CD4-positive, alpha-beta T cell treated with Interleukin-6 for 4 hours (primary cell): ENCODE data around the gene NGRN.

Experiments used
- DNase-seq: peaks from one replicate; pipeline ENCODE4 v3.0.0-alpha.2; 2020; ENCODE audit warnings: mixed read lengths

NGRN gene, protein sequence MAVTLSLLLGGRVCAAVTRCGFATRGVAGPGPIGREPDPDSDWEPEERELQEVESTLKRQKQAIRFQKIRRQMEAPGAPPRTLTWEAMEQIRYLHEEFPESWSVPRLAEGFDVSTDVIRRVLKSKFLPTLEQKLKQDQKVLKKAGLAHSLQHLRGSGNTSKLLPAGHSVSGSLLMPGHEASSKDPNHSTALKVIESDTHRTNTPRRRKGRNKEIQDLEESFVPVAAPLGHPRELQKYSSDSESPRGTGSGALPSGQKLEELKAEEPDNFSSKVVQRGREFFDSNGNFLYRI

DNA sequence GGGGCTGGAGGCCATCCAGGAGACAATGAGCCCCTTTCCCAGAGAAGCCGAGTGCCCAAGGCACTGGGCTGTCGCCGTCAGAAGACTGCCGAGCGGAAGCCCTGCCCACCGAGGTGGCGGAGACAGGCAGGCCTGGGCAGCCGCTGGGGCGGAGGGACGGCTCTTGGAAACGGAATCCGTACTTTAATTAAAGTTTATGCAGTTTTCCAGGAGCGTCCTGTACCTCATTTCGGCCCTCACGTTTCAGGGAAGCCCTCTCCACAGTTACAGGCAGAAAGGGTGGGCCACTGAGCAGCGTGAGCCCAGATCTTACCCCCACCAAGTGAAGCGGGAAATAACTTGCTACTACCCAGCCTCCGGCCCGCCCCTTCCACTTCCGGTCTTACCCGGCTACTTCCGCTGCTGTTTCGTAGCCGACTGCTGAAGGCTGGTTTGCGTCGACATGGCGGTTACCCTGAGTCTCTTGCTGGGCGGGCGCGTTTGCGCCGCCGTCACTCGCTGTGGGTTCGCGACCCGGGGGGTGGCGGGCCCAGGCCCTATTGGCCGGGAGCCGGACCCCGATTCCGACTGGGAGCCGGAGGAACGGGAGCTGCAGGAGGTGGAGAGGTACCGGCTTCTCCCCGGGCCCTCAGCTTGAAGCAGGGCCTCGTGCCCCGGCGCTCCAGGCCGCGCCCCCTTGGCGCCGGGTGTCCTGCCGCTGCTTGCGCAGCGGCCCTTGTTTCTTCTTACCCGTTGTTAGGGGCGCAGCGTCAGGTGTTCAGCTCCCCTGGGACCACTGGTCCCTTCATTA is at the start of gene NGRN:
Gene NGRN, plus strand, starts transcription at position 402 of the 790 bp plus-strand sequence. Its CDS starts 41 bp downstream, at position 443.
- peak; percentile 93 for DNase-seq

DNA sequence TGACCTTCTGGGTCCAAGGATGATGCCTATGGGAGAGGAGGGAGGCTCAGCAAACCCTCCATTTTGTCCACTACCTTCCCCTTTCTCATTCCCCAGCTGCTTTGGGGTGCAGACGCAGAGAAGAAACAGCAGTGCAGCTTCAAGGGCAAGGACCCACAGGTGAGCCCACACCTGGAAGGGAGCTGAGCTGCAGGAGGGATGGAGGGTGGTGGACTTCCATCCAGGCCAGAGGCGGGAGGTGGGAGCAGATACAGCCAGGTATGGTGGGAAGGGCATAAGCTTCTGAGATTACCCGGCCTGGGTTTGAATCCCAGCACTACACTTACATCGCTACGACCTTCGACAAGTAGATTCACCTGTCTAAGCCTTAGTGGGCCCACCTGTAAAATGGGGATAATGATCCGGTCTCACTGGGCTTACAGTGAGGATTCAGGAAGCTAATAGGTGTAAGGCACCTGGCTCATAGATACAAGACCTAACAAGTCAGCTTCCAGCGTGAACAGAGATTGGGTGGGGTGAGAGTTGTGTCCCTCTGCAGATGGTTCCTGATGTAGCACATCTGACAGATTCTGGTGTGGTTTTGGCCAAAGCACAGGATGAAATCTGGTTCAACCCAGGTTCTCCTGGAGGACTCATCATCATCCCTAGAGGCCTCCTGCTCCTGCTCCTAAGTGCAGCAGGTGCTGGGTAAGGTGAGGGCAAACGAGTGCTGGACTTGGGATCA is 47.6 kb upstream of the NGRN start:
- no peak for DNase-seq

DNA sequence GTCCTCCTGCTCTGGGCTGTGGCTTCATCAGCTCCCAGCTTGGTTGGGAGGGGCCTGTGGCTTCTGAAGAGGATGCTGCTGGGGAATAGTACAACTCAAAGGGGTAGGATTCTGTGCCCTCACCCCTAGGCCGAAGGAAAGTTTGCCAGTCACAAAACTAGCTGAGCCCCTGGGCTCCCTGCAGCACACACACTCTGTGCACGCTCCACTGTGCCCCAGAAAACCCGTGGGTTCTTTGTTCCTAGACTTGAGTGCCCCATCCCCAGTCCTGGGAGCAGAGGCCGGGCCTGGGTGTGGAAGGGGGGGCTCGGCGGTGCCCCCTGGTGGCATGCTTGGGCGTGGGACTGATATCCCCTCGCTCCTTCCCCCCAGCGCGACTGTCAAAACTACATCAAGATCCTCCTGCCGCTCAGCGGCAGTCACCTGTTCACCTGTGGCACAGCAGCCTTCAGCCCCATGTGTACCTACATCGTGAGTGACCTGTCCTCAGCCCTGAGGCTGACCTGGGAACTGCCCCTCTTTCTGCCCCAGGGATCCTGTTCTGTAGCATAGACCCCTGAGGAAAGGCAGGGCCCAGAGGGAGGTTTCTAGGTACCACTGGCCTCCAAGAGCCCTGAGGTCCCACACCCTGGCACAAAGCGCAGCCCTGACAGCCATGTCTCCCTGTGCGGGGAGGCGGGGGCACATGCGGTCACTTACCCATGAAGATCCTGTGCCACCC is 45.9 kb upstream of the NGRN start:
- DNase-seq: peak; percentile 76

DNA sequence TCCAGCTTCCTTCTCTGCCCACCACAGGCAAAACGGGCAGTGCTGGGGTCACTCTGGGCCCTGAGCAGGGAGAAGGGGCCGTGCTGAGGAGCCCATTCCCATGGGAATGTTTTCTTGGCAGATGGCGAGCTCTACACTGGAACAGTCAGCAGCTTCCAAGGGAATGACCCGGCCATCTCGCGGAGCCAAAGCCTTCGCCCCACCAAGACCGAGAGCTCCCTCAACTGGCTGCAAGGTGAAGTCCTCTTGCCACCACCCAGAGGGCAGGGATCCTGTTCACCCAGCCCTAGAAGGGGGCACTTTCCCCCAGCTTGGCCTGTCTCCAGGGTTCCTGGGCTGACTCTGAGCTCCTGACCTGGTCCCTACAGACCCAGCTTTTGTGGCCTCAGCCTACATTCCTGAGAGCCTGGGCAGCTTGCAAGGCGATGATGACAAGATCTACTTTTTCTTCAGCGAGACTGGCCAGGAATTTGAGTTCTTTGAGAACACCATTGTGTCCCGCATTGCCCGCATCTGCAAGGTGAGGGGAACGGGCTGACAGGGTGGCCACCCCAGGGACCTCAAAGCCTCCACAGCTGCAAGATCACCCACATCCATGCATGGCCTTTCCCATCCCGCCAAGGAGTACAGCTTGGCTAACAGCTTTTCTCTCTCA is 44.1 kb upstream of the NGRN start:
- DNase-seq: peak; percentile 41

DNA sequence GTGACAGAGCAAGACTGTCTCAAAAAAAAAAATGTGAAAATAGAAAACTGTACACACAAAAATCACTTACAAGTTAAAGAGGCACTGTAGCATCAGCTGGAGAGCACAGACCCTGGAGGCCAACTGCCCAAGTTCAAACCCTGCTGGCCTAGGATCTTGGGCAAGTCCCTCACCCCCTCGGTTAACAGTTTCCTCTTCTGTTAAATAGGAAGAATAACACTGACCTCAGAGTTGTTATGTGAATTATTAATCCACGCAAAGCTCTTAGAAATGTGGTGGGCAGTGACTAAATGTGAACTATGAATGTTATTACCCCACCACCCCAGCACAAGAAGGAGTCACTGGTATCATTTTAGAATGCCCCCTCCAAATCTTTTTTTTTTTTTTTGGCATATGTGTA is 42.9 kb upstream of the NGRN start:
- no peak for DNase-seq

DNA sequence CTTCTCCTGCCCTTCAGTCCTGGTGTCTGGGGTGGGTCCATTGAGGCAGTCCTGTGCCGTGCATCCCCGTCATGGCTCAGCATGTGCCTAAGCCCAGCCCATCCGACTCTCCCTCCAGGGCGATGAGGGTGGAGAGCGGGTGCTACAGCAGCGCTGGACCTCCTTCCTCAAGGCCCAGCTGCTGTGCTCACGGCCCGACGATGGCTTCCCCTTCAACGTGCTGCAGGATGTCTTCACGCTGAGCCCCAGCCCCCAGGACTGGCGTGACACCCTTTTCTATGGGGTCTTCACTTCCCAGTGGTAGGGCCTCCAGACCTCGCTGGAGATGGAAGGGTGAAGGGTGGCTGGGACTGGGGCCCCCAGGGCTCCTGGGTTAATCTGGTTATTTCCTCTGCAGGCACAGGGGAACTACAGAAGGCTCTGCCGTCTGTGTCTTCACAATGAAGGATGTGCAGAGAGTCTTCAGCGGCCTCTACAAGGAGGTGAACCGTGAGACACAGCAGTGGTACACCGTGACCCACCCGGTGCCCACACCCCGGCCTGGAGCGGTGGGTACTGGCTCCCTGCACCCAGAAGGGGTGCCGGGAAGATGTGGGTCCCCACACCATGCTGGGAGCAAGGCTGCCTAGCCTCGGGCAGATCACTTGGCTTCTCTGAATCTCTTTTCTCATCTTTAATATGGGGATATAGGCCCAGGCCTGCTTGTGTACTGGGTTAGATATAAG is 41.9 kb upstream of the NGRN start:
- DNase-seq: no peak

DNA sequence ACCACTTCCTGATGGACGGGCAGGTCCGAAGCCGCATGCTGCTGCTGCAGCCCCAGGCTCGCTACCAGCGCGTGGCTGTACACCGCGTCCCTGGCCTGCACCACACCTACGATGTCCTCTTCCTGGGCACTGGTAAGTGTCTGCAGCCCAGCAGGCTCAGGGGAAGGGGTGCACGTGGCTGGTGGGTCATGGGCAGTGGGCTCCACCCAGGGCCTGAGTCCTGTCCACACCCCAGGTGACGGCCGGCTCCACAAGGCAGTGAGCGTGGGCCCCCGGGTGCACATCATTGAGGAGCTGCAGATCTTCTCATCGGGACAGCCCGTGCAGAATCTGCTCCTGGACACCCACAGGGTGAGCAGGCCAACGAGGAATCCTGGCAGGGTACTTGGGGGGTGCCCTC is 40.4 kb upstream of the NGRN start:
- no peak for DNase-seq

DNA sequence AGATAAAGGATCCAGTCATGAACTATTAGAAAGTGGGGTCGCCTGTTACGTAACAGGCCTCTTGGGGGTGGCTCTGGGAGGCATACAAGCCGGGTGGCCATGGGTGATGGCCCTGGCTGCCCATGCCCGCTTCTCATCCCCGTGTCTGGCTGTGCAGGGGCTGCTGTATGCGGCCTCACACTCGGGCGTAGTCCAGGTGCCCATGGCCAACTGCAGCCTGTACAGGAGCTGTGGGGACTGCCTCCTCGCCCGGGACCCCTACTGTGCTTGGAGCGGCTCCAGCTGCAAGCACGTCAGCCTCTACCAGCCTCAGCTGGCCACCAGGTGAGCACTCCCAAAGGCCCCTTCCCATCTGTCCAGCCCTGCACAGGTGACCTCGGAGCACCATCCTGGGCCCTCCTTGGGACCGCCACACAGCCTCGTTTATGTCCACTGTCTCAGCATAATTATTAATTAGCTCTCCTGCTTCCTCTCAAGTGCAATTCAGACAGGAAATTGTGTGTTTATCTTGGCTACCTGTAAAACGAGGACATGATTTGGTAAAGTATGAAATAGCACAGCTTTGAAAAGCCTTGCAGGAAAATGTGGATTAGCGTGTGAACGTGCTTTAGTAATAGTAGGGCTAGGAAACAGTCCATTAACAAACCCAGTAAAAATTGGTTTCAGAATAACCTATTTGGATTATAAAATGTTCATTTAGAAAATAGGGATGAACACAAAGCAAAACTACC is 39.8 kb upstream of the NGRN start:
- no peak for DNase-seq

DNA sequence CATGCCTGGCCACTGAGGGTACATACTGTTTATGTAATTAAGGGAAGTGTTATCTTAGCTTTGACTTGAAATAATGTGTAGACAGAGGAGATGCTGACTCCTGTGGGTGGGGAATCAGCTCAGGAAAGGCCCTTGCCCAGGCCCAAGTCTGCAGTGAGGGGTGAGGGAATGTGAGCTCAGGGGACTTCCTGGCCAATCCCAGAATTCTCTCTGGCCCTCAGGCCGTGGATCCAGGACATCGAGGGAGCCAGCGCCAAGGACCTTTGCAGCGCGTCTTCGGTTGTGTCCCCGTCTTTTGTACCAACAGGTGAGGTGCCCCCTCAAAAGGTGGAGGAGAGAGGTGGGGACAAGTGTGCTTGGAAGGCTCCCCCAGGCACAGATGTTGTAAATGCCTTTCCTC is 38.1 kb upstream of the NGRN start:
- no peak for DNase-seq

DNA sequence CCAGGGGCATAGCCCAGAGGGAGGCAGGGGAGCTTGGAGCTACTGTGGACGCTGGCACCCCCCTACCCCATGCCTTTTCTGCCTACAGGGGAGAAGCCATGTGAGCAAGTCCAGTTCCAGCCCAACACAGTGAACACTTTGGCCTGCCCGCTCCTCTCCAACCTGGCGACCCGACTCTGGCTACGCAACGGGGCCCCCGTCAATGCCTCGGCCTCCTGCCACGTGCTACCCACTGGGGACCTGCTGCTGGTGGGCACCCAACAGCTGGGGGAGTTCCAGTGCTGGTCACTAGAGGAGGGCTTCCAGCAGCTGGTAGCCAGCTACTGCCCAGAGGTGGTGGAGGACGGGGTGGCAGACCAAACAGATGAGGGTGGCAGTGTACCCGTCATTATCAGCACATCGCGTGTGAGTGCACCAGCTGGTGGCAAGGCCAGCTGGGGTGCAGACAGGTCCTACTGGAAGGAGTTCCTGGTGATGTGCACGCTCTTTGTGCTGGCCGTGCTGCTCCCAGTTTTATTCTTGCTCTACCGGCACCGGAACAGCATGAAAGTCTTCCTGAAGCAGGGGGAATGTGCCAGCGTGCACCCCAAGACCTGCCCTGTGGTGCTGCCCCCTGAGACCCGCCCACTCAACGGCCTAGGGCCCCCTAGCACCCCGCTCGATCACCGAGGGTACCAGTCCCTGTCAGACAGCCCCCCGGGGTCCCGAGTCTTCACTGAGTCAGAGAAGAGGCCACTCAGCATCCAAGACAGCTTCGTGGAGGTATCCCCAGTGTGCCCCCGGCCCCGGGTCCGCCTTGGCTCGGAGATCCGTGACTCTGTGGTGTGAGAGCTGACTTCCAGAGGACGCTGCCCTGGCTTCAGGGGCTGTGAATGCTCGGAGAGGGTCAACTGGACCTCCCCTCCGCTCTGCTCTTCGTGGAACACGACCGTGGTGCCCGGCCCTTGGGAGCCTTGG is 37.4 kb upstream of the NGRN start:
- no peak for DNase-seq

DNA sequence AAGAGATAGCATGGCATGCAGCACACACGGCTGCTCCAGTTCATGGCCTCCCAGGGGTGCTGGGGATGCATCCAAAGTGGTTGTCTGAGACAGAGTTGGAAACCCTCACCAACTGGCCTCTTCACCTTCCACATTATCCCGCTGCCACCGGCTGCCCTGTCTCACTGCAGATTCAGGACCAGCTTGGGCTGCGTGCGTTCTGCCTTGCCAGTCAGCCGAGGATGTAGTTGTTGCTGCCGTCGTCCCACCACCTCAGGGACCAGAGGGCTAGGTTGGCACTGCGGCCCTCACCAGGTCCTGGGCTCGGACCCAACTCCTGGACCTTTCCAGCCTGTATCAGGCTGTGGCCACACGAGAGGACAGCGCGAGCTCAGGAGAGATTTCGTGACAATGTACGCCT is 36.5 kb upstream of the NGRN start:
- no peak for DNase-seq

DNA sequence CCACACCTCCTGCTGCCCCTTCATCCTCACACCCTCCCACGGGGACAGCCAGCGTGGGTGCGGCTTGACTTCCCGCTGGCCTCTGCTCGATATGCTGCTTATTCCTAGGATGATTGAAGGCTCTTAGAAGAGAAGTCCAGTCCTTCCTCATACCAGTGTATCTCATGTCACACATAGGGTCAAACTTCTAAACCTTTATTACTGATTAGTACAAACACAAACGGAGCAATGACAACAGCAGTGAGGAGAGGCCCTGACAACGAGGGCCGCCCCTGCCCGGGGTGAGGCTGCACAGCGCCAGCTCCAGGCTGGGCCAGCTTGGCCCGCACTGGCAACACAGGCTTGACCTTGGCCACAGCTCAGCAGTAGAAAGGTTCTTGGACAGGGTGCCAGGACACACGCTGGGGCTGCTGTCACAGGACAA is 35.4 kb upstream of the NGRN start:
- no peak for DNase-seq

DNA sequence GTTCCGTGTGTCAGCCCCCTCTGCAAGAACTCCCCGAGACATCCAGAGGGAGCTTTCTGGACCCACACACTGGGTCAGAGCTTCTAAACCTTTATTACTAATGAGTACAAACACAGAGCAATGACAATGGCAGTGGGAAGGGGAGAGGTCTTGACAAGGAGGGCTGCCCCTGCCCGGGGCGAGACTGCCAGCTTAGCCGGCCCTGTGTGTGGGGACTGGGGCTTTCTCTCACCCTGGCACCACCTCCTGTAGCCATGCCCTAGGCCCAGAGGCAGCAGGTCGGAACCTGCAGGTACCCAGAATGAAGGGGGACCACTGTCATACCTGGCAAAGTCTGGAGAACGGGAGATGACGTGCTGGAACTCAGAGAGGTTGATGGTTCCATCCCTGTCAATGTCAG is 34.9 kb upstream of the NGRN start:
- DNase-seq: no peak

DNA sequence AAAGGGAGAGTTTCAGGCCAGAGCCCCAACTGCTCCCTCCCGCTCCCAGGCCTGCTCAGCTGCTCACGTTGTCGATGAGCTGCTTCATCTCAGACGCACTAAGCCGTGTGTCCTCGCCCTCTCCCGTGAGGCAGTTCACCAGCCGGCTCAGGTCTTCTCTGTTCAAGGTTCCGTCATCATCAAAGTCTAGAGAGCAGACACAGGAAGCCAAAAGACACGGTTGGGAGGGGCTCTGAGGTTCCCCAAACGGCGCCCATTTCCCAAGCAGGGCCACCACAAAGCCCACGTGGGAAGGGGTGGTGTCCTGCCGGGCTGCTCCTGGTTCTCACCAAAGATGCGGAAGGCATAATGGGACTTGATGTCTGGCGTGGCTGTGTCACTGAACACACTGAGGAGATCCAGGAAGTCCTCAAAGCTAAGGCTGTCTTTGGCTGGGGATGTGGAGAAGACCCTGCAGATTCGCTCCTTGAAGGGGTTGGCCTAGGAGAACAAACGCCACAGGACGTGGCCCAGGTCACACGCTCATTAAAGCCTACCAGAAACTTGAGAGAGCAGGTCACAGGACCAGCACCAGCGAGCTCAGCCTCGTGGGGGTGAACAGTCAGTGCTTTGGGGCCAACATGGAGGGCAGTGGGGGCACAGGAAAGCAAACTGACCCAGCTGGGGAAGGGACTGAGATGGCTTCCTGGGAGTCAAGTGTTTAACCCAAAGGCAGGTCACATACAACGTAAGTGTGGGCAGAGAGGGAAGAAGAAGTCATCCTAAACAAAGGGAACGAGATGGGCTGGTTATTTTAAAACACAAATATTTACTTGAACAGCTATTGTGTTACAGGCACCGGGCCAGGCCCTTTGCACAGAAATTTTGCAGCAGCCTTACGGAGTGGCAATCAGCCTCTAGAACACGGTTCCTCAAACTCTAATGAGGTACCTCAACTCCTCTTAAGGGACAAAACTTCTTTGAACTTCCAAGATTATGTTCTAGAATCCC is 34.1 kb upstream of the NGRN start:
- peak; percentile 86 for DNase-seq

DNA sequence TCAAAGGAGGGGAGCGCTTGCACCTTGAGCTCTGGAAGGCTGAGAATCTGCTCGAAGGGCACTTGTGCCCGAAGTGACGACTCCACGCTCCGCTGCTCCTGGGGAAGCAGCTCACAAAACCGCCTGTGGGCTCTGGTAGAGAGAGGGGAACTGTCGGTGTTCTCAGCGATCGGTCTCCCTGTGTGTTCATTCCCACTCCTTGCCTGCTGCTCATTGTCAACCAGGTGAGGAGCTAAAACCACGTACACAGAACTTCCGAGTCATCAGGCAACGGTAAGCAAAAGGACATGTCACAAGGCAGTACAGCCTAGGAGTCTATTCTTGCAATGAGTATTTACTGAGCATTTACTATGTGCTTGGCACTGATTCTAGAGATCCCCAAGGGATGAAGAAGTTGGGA is 33.3 kb upstream of the NGRN start:
- peak; percentile 10 for DNase-seq

DNA sequence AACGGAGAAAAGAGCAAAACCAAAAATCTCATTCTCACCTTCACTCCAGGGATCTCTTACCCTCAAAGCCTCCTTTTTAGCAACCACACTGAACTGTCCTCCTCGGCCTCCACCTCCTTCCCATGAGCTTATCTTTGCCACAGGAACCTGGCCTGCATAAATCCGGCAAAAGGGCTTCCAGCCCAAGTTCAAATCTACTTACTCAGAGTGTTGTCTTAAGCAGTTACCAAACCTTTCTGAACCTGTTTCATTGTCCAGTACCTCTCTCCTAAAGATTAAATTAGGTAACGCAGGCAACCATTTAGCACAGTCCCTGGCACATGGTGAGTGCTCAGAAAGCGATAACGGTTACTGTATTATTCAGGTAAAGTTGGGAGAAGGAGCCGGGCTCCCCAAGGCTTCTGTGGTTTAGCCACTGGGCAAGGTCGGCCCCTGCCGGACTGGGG is 32.5 kb upstream of the NGRN start:
- DNase-seq: no peak

DNA sequence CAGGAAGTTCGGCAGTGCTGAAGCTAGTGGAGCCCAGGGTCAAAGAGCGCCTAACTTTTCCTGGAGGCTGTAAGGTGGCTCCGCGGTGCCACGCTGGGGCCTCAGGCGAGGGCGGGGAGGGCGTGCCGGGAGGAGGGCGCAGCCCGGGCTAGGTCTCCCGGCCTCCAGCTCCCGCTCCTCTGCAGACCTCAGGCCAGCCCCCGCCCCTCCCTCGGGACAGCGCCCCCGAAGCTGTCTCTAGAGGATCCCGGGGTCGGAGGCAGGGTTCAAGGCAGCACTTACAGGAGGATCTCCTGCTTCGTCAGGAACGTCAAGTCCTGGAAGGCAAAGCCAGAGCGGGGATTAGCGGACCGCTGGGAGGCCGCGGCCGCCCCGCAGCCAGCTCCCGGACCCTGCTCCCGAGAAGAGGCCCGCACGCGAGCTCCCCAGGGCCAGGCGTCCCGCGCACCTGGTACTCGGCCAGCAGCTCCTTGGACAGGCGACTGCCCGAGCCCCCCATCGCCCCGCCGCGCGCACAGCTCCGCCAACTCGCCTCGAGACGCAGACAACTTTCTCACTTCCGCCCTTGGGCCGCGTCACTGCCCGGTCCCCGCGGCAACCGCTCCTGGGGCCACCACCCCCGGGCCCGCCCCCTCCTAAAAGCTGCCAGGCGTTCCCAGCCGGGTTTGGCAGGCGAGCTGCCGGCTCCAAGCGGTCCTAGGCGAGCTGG is 31.9 kb upstream of the NGRN start, which contains the start of gene CIB1:
Gene CIB1, minus strand, starts transcription at position 555 of the 709 bp plus-strand sequence. Its CDS starts 56 bp downstream, at position 499.
- peak; percentile 98 for DNase-seq
